T47D (cell line): Measurements from ENCODE around the gene EEF2.

Experiments
- DNase-seq, 2 experiments: peaks; one replicate each; pipeline versions ENCODE4 v3.0.0 to v3.0.0-alpha.2; 2011 to 2012; ENCODE audit warnings: low read depth in 1 of 2, low spot score in 1 of 2
- JUND ChIP-seq: IDR thresholded peaks from 2 replicates; pipeline ENCODE4 v1.6.1; 2012; ENCODE audit warnings: low read depth
- in situ Hi-C: cut with HindIII; loops from 2 replicates; pipeline ENCODE4 v1.10.0; 2016; ENCODE audit warnings: low sequenced_read_pairs, low pct_unique_long_range_greater_than_20kb

The EEF2 gene

GRCh38 chr19:3987619-3988371, 2.5 kb upstream of the EEF2 start:
- in situ Hi-C loops, result no loop called here
- no peak for TF ChIP-seq JUND
- DNase-seq, result peak in 1 of 2 experiments; percentile 83

- in situ Hi-C loops, result no loop called here
Measured at GRCh38 chr19:3986260-3987041, 1.2 kb upstream of the EEF2 start.

GRCh38 chr19:3985643-3986259, 488 bp upstream of the EEF2 start:
- in situ Hi-C loops, result no loop called here
- TF ChIP-seq JUND, result no peak
- no peak for DNase-seq

More at GRCh38 chr19:3986260-3987041, 1.2 kb upstream of the EEF2 start:
- DNase-seq, result peak in 1 of 2 experiments; percentile 87
- no peak for TF ChIP-seq JUND

GRCh38 chr19:3984584-3984907, 717 bp downstream of the EEF2 start:
- DNase-seq, result no peak
- in situ Hi-C loops, result no loop called here
- no peak for TF ChIP-seq JUND

- DNase-seq, result no peak
- no peak for TF ChIP-seq JUND
- in situ Hi-C loops, result no loop called here
Measured at GRCh38 chr19:3983936-3984583, 1.2 kb downstream of the EEF2 start.

GRCh38 chr19:3983542-3983914, 1.7 kb downstream of the EEF2 start:
- no peak for TF ChIP-seq JUND
- in situ Hi-C loops, result no loop called here
- DNase-seq, result no peak

- in situ Hi-C loops, result no loop called here
- no peak for DNase-seq
- TF ChIP-seq JUND, result no peak
Measured at GRCh38 chr19:3982701-3983541, 2.3 kb downstream of the EEF2 start.

GRCh38 chr19:3981736-3982681, 3.3 kb downstream of the EEF2 start:
- in situ Hi-C loops, result no loop called here
- DNase-seq, result no peak
- TF ChIP-seq JUND, result no peak

- in situ Hi-C loops, result no loop called here
- no peak for TF ChIP-seq JUND
- DNase-seq, result no peak
Measured at GRCh38 chr19:3981373-3981735, 3.9 kb downstream of the EEF2 start.

- in situ Hi-C loops, result no loop called here
- TF ChIP-seq JUND, result no peak
- no peak for DNase-seq
Measured at GRCh38 chr19:3980353-3981251, 4.7 kb downstream of the EEF2 start.
